AG09309 (cell line): ENCODE results near the gene GRAMD1A.

Source experiments
- DNase-seq: peaks from one replicate; pipeline ENCODE4 v3.0.0-alpha.2; 2010; ENCODE audit warnings: low read depth
- H3K4me3 ChIP-seq: 2 replicates; pipeline ENCODE4 v1.5.1; 2011; ENCODE audit warnings: mild to moderate bottlenecking, low read depth, low read length, moderate library complexity; ENCODE audit not compliant: control insufficient read depth
- CTCF ChIP-seq: IDR thresholded peaks from 2 replicates; pipeline ENCODE4 v1.5.1; 2011; ENCODE audit warnings: mild to moderate bottlenecking, low read depth, low read length, inconsistent platforms; ENCODE audit not compliant: insufficient read depth, control insufficient read depth; ENCODE audit errors: missing control alignments

The GRAMD1A gene

GRCh38 chr19:35070471-35070870, 70.3 kb downstream of the GRAMD1A start:
- DNase-seq: no peak
- no peak overlapping the region for H3K4me3 ChIP-seq
- TF ChIP-seq CTCF: no peak

- TF ChIP-seq CTCF: no peak
- no peak for DNase-seq
- H3K4me3 ChIP-seq: no peak overlapping the region
Measured at GRCh38 chr19:35073516-35073915, 73.4 kb downstream of the GRAMD1A start.

DNA sequence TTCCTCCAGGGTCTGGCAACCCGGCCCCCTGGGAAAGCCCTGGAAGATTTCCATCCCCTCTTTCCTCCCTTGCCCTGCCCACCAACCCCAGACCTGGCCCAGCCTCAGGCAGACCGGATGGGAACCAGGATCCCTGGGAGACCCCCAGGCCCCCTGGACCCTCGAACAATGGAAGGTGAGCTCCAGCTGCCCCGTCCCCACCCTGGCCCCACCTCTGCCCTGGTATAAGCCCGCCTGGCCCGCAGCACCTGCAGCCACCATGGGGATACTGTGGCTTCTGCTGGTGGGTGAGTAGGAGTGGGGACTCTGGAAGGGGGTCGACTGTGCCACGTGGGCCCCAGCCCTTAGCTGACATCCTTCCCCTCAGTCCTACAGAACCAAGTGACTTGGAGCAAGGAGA, 73.8 kb downstream of the GRAMD1A start:
- TF ChIP-seq CTCF: no peak

GRCh38 chr19:35074426-35075201, 74.5 kb downstream of the GRAMD1A start:
- no peak for DNase-seq
- no peak overlapping the region for H3K4me3 ChIP-seq
- no peak for TF ChIP-seq CTCF

More for the DNA sequence above, 73.8 kb downstream of the GRAMD1A start:
- no peak overlapping the region for H3K4me3 ChIP-seq
- DNase-seq: no peak

- no peak for TF ChIP-seq CTCF
- no peak overlapping the region for H3K4me3 ChIP-seq
- DNase-seq: no peak
Measured at GRCh38 chr19:35075202-35076025, 75.3 kb downstream of the GRAMD1A start.

GRCh38 chr19:35076026-35076370, 75.9 kb downstream of the GRAMD1A start:
- no peak overlapping the region for H3K4me3 ChIP-seq
- no peak for TF ChIP-seq CTCF
- no peak for DNase-seq
